Mucosa of descending colon (tissue), 3 donors: ENCODE results near the gene SCN5A. TPM values are rescaled to one million over a fixed set of nuclear protein-coding genes. Genes with fewer than 3 reads are reported as not detected.

Source experiments
- ATAC-seq: fragments of 200-7000 bp; cut with Tn5 transposase; one replicate; pipeline ENCODE4 v1.9.1; 2020; ENCODE audit warnings: mild to moderate bottlenecking, moderate library complexity
- DNase-seq, 3 donors: peaks; one replicate each; pipeline ENCODE4 v3.0.0-alpha.2; 2020
- H3K36me3 ChIP-seq: fragments of 200-600 bp; one replicate; pipeline ENCODE4 v1.8.0; 2021; ENCODE audit warnings: low read depth, mild to moderate bottlenecking
- H3K4me1 ChIP-seq: fragments of 200-600 bp; one replicate; pipeline ENCODE4 v1.8.0; 2021; ENCODE audit warnings: low read depth, mild to moderate bottlenecking
- H3K4me3 ChIP-seq: fragments of 200-600 bp; one replicate; pipeline ENCODE4 v1.8.0; 2021; ENCODE audit warnings: mild to moderate bottlenecking
- H3K9me3 ChIP-seq: fragments of 200-600 bp; one replicate; pipeline ENCODE4 v1.8.0; 2021; ENCODE audit warnings: mild to moderate bottlenecking
- intact Hi-C, 2 donors: fragments of 100-400 bp; cut with DNase I in 1 of 2; cut with micrococcal nuclease in 1 of 2; formaldehyde crosslinking; loops; one replicate each; pipeline versions ENCODE4 v1.11.0 to v1.11.1; 2022; cut with DNase I, micrococcal nuclease
- total RNA-seq, 3 donors: library from RNA; stranded (reverse); fragmentation: NEBNext Ultra II Directional in 2 of 3; extraction: Animal tissue kit (Norgen Biotek cat#: 25700) in 2 of 3; gene quantifications; one replicate each; pipeline versions ENCODE4 v1.2.1 to v1.2.4, GENCODE V29; 2021 to 2023
- TF ChIP-seq, protein P1 (sequence below): fragments of 200-600 bp; IDR thresholded peaks from one replicate; pipeline ENCODE4 v1.8.0; 2022; ENCODE audit warnings: antibody characterized with exemption, mild to moderate bottlenecking
- donor health status: DM: no; HTN: no; CAD: no; lungs with moderate emphysema.
- donor health status: DM: no; HTN: no; CAD: no.
- donor health status: DM: no; HTN: yes; CAD: no.

SCN5A gene
- total RNA-seq, 3 donors from 2014 or later = 0.31 to 1.3 (median 0.32) TPM

DNA sequence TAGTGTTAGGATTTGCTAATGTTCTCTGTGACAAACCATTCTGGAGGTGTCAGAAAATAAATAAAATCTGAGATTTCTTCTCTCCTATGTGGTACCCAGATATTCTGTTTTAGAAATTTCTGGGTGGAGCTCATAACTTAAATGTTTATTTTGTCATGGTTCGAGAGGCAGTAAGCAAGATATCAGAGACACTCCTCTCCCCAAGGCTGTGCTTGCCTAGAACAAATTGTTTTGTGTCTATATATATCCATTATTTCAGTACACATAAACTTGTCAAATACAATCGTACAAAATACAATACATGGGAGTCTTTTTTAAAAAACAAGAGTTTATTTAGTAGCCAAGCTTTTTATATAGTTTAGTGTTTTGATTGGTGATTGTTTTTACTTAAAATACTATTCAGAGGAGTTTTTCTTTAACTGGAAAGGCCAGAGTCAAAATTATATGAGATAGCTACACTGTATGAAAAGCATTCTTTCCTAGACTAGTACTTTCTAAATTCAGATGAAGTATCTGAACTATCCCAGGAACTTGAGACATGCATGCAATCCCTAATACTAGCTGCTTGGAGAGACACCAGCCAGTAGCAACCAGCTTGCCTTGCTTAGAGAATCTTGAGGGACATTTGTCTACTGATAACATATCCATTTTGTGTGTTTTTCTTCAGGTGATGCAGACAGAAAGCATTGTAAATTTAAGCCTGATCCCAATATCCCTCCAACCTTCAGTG lies 148.6 kb downstream of the SCN5A start:
- no peak overlapping the region for H3K4me3 ChIP-seq
- DNase-seq = no peak
- H3K36me3 ChIP-seq = no peaks in the 10 kb centered on the region
- TF ChIP-seq, protein P1, sequence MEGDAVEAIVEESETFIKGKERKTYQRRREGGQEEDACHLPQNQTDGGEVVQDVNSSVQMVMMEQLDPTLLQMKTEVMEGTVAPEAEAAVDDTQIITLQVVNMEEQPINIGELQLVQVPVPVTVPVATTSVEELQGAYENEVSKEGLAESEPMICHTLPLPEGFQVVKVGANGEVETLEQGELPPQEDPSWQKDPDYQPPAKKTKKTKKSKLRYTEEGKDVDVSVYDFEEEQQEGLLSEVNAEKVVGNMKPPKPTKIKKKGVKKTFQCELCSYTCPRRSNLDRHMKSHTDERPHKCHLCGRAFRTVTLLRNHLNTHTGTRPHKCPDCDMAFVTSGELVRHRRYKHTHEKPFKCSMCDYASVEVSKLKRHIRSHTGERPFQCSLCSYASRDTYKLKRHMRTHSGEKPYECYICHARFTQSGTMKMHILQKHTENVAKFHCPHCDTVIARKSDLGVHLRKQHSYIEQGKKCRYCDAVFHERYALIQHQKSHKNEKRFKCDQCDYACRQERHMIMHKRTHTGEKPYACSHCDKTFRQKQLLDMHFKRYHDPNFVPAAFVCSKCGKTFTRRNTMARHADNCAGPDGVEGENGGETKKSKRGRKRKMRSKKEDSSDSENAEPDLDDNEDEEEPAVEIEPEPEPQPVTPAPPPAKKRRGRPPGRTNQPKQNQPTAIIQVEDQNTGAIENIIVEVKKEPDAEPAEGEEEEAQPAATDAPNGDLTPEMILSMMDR = no peak
- no peaks in the 10 kb centered on the region for H3K9me3 ChIP-seq
- peaks cover 5% of the 10 kb centered on the region for H3K4me1 ChIP-seq
- intact Hi-C loops = no loop called here
- ATAC-seq = no peak

Other genes starting within 250 kb of the SCN5A start
- 1 to 10 TPM; 4.3 to 9.6 (median 7.8) TPM for gene ACVR2B, start 195.8 kb downstream of the SCN5A start, total RNA-seq
- gene EXOG, start 153.3 kb downstream of the SCN5A start, total RNA-seq = 10 to 100 TPM in 1 of 3 donors, 1 to 10 TPM in 2; 7.1 to 13.0 (median 8.7) TPM
- gene SCN10A, start 166.5 kb upstream of the SCN5A start, total RNA-seq = not detected